SK-N-SH treated with all-trans-retinoic acid at 6 μM for 48 hours (cell line): Measurements from ENCODE around the gene RNF207.

Experiments used
- ARNTL ChIP-seq: fragments of 450-650 bp; formaldehyde crosslinking; IDR thresholded peaks from 2 replicates; pipeline ENCODE4 v1.5.0; 2020; ENCODE audit warnings: low read depth, mild to moderate bottlenecking, moderate library complexity, borderline replicate concordance
- ISL1 ChIP-seq: fragments of 250-450 bp; sonication (Bioruptor Pico); IDR thresholded peaks from 2 replicates; pipeline ENCODE4 v2.1.2; 2022; ENCODE audit warnings: mild to moderate bottlenecking, moderate library complexity
- OSR1 ChIP-seq: fragments of 250-450 bp; sonication (Bioruptor Pico); IDR thresholded peaks from 2 replicates; pipeline ENCODE4 v1.8.0; 2022; ENCODE audit warnings: moderate library complexity, mild to moderate bottlenecking, inconsistent platforms
- TOX ChIP-seq: fragments of 250-450 bp; sonication (Bioruptor Pico); IDR thresholded peaks from 2 replicates; pipeline ENCODE4 v1.8.0; 2021; ENCODE audit warnings: mild to moderate bottlenecking, moderate library complexity, borderline replicate concordance
- ZFP3 ChIP-seq: fragments of 250-450 bp; sonication (Bioruptor Pico); IDR thresholded peaks from 2 replicates; pipeline ENCODE4 v1.5.0; 2020; ENCODE audit warnings: mild to moderate bottlenecking, moderate library complexity
- ZFP30 ChIP-seq: fragments of 450-650 bp; formaldehyde crosslinking; IDR thresholded peaks from 2 replicates; pipeline ENCODE4 v1.5.0; 2022; ENCODE audit warnings: mild to moderate bottlenecking, moderate library complexity
- TF ChIP-seq, protein P1 (sequence below): fragments of 250-450 bp; sonication (Bioruptor Pico); IDR thresholded peaks from 2 replicates; pipeline ENCODE4 v1.8.0; 2020; ENCODE audit warnings: mild to moderate bottlenecking, moderate library complexity, borderline replicate concordance

GRCh38 chr1:6166655-6167390 lies 39.1 kb upstream of the RNF207 start:
- TF ChIP-seq, protein P1, sequence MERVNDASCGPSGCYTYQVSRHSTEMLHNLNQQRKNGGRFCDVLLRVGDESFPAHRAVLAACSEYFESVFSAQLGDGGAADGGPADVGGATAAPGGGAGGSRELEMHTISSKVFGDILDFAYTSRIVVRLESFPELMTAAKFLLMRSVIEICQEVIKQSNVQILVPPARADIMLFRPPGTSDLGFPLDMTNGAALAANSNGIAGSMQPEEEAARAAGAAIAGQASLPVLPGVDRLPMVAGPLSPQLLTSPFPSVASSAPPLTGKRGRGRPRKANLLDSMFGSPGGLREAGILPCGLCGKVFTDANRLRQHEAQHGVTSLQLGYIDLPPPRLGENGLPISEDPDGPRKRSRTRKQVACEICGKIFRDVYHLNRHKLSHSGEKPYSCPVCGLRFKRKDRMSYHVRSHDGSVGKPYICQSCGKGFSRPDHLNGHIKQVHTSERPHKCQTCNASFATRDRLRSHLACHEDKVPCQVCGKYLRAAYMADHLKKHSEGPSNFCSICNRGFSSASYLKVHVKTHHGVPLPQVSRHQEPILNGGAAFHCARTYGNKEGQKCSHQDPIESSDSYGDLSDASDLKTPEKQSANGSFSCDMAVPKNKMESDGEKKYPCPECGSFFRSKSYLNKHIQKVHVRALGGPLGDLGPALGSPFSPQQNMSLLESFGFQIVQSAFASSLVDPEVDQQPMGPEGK (CRISPR knock-in tag) = no peak
- no peak for TF ChIP-seq OSR1
- TF ChIP-seq ARNTL (CRISPR knock-in tag) = no peak
- TF ChIP-seq ZFP30 (CRISPR knock-in tag) = no peak
- no peak for TF ChIP-seq ISL1 (CRISPR knock-in tag)
- TF ChIP-seq ZFP3 (CRISPR knock-in tag) = no peak
- TF ChIP-seq TOX (CRISPR knock-in tag) = no peak
